Activated CD8-positive, alpha-beta T cell treated with anti-CD3 and anti-CD28 coated beads for 36 hours (primary cell): ENCODE measurements around the gene BTG4. TPM values are rescaled to one million over a fixed set of nuclear protein-coding genes. Genes with fewer than 3 reads are reported as not detected.

Experiments
- ATAC-seq: fragments of 200-7000 bp; cut with Tn5 transposase; one replicate; pipeline ENCODE4 v1.10.0; 2021; ENCODE audit warnings: mild to moderate bottlenecking, moderate library complexity
- CTCF ChIA-PET: fragments of 350-600 bp; sonication (Branson Sonifier 250); formaldehyde crosslinking; loops from one replicate; lab custom pipeline; 2021; ENCODE audit warnings: antibody characterized with exemption; lab: Charles Lee
- POLR2A ChIA-PET: fragments of 350-600 bp; sonication (Branson Sonifier 250); formaldehyde crosslinking; loops from one replicate; lab custom pipeline; 2021; ENCODE audit warnings: antibody characterized with exemption; lab: Charles Lee
- DNase-seq: peaks from one replicate; pipeline ENCODE4 v3.0.0-alpha.2; 2020
- H3K27ac Mint-ChIP-seq: one replicate; pipeline ENCODE4 v1.8.0; 2021; ENCODE audit warnings: mild to moderate bottlenecking, mixed read lengths
- H3K27me3 Mint-ChIP-seq: one replicate; pipeline ENCODE4 v1.8.0; 2021; ENCODE audit warnings: mixed read lengths
- H3K36me3 Mint-ChIP-seq: one replicate; pipeline ENCODE4 v1.8.0; 2021; ENCODE audit warnings: low read depth, mixed read lengths
- H3K4me1 Mint-ChIP-seq: one replicate; pipeline ENCODE4 v1.8.0; 2021; ENCODE audit warnings: low read depth, mixed read lengths
- H3K4me3 Mint-ChIP-seq: one replicate; pipeline ENCODE4 v1.8.0; 2021; ENCODE audit warnings: mild to moderate bottlenecking, moderate library complexity, mixed read lengths
- H3K9me3 Mint-ChIP-seq: one replicate; pipeline ENCODE4 v1.8.0; 2021; ENCODE audit warnings: mixed read lengths
- CTCF ChIP-seq: fragments of 200-600 bp; IDR thresholded peaks from one replicate; pipeline ENCODE4 v1.8.0; 2022; ENCODE audit warnings: antibody characterized with exemption, mild to moderate bottlenecking
- intact Hi-C: fragments of 100-400 bp; cut with micrococcal nuclease; formaldehyde crosslinking; loops from one replicate; pipeline ENCODE4 v1.10.0; 2022
- total RNA-seq, 2 experiments: library from RNA; stranded (reverse); gene quantifications; one replicate each; pipeline ENCODE4 v1.2.3, GENCODE V29; 2021

The BTG4 gene
- total RNA-seq, 2 experiments from 2014 or later: 0.36 to 0.98 TPM

- peaks cover 21% of the 10 kb centered on the region for H3K27me3 Mint-ChIP-seq
- POLR2A ChIA-PET: interaction anchor here (0.9 to 2.7 kb wide), 2 partner anchors 12 to 23 kb away, joined by 3 to 8 read pairs; no protein-coding TSS in a partner anchor
Observed at GRCh38 chr11:111535281-111535680, 23.1 kb upstream of the BTG4 start.

GRCh38 chr11:111532365-111532709, 20.2 kb upstream of the BTG4 start:
- CTCF ChIA-PET: interaction anchor here (0.9 to 2.7 kb wide), 10 partner anchors 8 to 338 kb away, joined by 3 to 12 read pairs (median 3); partner anchors contain the start of gene LAYN
- POLR2A ChIA-PET: interaction anchor here (1.0 to 1.6 kb wide), 3 partner anchors 8 to 153 kb away, joined by 3 to 7 read pairs (median 3); partner anchors contain the start of gene LAYN
- Mint-ChIP-seq H3K27ac (peak overlapping the region; percentile 98), H3K36me3 (no peaks in the 10 kb centered on the region), H3K4me1 (peaks cover 59% of the 10 kb centered on the region), H3K27me3 (peaks cover 10% of the 10 kb centered on the region), H3K9me3 (no peaks in the 10 kb centered on the region), H3K4me3 (peak overlapping the region; percentile 57)
- intact Hi-C loops: loop anchor here (5.0 kb wide), 1 partner anchor 155 kb away; the partner anchor contains the start of gene POU2AF1
- no peak for DNase-seq
- no peak for TF ChIP-seq CTCF
- no peak for ATAC-seq

More at GRCh38 chr11:111535281-111535680, 23.1 kb upstream of the BTG4 start:
- ATAC-seq: no peak
- TF ChIP-seq CTCF: no peak
- H3K4me3 Mint-ChIP-seq: no peak overlapping the region
- intact Hi-C loops: no loop called here
- CTCF ChIA-PET: interaction anchor here (1.0 to 2.0 kb wide), 2 partner anchors 11 to 18 kb away, joined by 3 to 5 read pairs; no protein-coding TSS in a partner anchor
- no peak overlapping the region for H3K27ac Mint-ChIP-seq
- H3K36me3 Mint-ChIP-seq: peaks cover 3% of the 10 kb centered on the region
- H3K9me3 Mint-ChIP-seq: no peaks in the 10 kb centered on the region
- DNase-seq: no peak
- peaks cover 54% of the 10 kb centered on the region for H3K4me1 Mint-ChIP-seq

- no peaks in the 10 kb centered on the region for H3K36me3 Mint-ChIP-seq
- DNase-seq (peak; percentile 92), ATAC-seq (peak; percentile 93)
- peaks cover 8% of the 10 kb centered on the region for H3K27me3 Mint-ChIP-seq
- H3K4me1 Mint-ChIP-seq: peaks cover 58% of the 10 kb centered on the region
- H3K4me3 Mint-ChIP-seq: peak overlapping the region; percentile 57
- intact Hi-C loops: loop anchor here (5.0 kb wide), 1 partner anchor 155 kb away; the partner anchor contains the start of gene POU2AF1
- peak overlapping the region; percentile 98 for H3K27ac Mint-ChIP-seq
- TF ChIP-seq CTCF: no peak
- ChIA-PET POLR2A (interaction anchor here (1.0 to 1.6 kb wide), 4 partner anchors 8 to 152 kb away, joined by 3 to 7 read pairs (median 3); partner anchors contain the start of gene LAYN), CTCF (interaction anchor here (1.0 to 2.7 kb wide), 8 partner anchors 9 to 338 kb away, joined by 3 to 12 read pairs (median 3); partner anchors contain the start of gene LAYN)
- H3K9me3 Mint-ChIP-seq: no peaks in the 10 kb centered on the region
Observed at GRCh38 chr11:111531687-111532364, 19.6 kb upstream of the BTG4 start.

- peaks cover 4% of the 10 kb centered on the region for H3K27me3 Mint-ChIP-seq
- peak overlapping the region; percentile 64 for H3K27ac Mint-ChIP-seq
- POLR2A ChIA-PET: interaction anchor here (1.0 to 1.6 kb wide), 4 partner anchors 8 to 152 kb away, joined by 3 to 7 read pairs (median 3); partner anchors contain the start of gene LAYN
- ATAC-seq (peak; percentile 19), DNase-seq (no peak)
- CTCF ChIA-PET: interaction anchor here (1.1 to 2.7 kb wide), 7 partner anchors 9 to 339 kb away, joined by 3 to 12 read pairs (median 3); partner anchors contain the start of gene LAYN
- intact Hi-C loops: loop anchor here (5.0 kb wide), 1 partner anchor 154 kb away; the partner anchor contains the start of gene POU2AF1
- peaks cover 60% of the 10 kb centered on the region for H3K4me1 Mint-ChIP-seq
- no peak for TF ChIP-seq CTCF
- H3K36me3 Mint-ChIP-seq: no peaks in the 10 kb centered on the region
- peak overlapping the region; percentile 46 for H3K4me3 Mint-ChIP-seq
- no peaks in the 10 kb centered on the region for H3K9me3 Mint-ChIP-seq
Observed at GRCh38 chr11:111531136-111531535, 18.9 kb upstream of the BTG4 start.
